Body of pancreas (tissue), 4 donors: ENCODE data around the gene CCL22. TPM values are rescaled to one million over a fixed set of nuclear protein-coding genes. Genes with fewer than 3 reads are reported as not detected.
A peak's percentile ranks its signal among the peaks of the same experiment; 100 is the strongest.

Source experiments
- ATAC-seq: fragments of 150-250 bp; one replicate; pipeline ENCODE4 v1.9.1; 2016
- DNase-seq, 4 donors: peaks; one replicate each; pipeline ENCODE4 v3.0.0-alpha.2; 2019
- H3K27ac ChIP-seq, 4 donors: fragments of 200-600 bp; sonication (generic); 1 replicate in 3 of 4; 2 replicates in 1 of 4; pipeline versions ENCODE4 v1.5.1 to v1.6.1; 2016 to 2019; ENCODE audit warnings: mild to moderate bottlenecking in 1 of 4, mixed read lengths in 1 of 4, moderate library complexity in 1 of 4
- H3K27me3 ChIP-seq, 2 donors: fragments of 200-600 bp; sonication (generic); one replicate each; pipeline ENCODE4 v1.6.0; 2016; ENCODE audit warnings: mild to moderate bottlenecking in 1 of 2
- H3K36me3 ChIP-seq, 2 donors: fragments of 200-600 bp; sonication (generic); replicated peaks in 1 of 2; 2 replicates each; pipeline ENCODE4 v1.5.1; 2016; ENCODE audit warnings: low read depth in 2 of 2; ENCODE audit not compliant: insufficient read depth in 1 of 2
- H3K4me1 ChIP-seq: fragments of 200-600 bp; sonication (generic); one replicate; pipeline ENCODE4 v1.6.0; 2016
- H3K4me3 ChIP-seq, 2 donors: fragments of 200-600 bp; sonication (generic); 1 replicate in 1 of 2; 2 replicates in 1 of 2; pipeline ENCODE4 v1.5.1; 2016 to 2019
- H3K9me3 ChIP-seq, 3 donors: fragments of 200-600 bp; sonication (generic); 1 replicate in 2 of 3; 2 replicates in 1 of 3; pipeline ENCODE4 v1.5.1; 2016
- CTCF ChIP-seq, 7 experiments: fragments of 450-650 bp in 4 of 7; fragments of 200-600 bp in 3 of 7; sonication (generic) in 3 of 7; IDR thresholded peaks; one replicate each; pipeline ENCODE4 v1.5.1; 2016 to 2019; ENCODE audit warnings: antibody characterized with exemption in 7 of 7
- POLR2A ChIP-seq, 3 donors: fragments of 450-650 bp; IDR thresholded peaks; one replicate each; pipeline ENCODE4 v1.6.1; 2016; ENCODE audit warnings: antibody characterized with exemption in 3 of 3, mild to moderate bottlenecking in 2 of 3
- WGBS, 2 donors: methylation state at CpG; one replicate each; pipeline ENCODE4 v1.1.5; 2017; 5-methylcytosine and 5-hydroxymethylcytosine counted together
- intact Hi-C: fragments of 100-400 bp; cut with DNase I; formaldehyde crosslinking; loops from one replicate; pipeline ENCODE4 v1.15.1; 2023
- total RNA-seq, 2 donors: library from RNA; depleted of rRNA; stranded (reverse); fragments of >200 nt; gene quantifications; one replicate each; pipeline ENCODE4 v1.1.0, GENCODE V29; 2016

Gene CCL22
- total RNA-seq: not detected

GRCh38 chr16:57358527-57359095 lies at the start of gene CCL22:
CCL22 (plus strand) TSS chr16:57358783; CDS start chr16:57358817, 34 bp downstream.
- TF ChIP-seq CTCF (IDR thresholded peaks at IDR 0.05): no peak
- TF ChIP-seq POLR2A (IDR thresholded peaks at IDR 0.05): no peak

GRCh38 chr16:57310801-57311200 lies 47.8 kb upstream of the CCL22 start:
- Histone ChIP-seq H3K27me3 (no peaks in the 10 kb centered on the region), H3K27ac (no peak overlapping the region), H3K4me1 (peaks cover 10% of the 10 kb centered on the region), H3K9me3 (no peaks in the 10 kb centered on the region), H3K36me3 (no peaks in the 10 kb centered on the region), H3K4me3 (no peak overlapping the region)
- intact Hi-C loops: no loop called here
- TF ChIP-seq POLR2A (IDR thresholded peaks at IDR 0.05) (no peak), CTCF (IDR thresholded peaks at IDR 0.05) (no peak)
- ATAC-seq (no peak), DNase-seq (no peak)
- WGBS, 2 donors: 36 to 49% methylated on average over 4 of the region's 4 CpGs

More at GRCh38 chr16:57358527-57359095, at the start of gene CCL22:
- peaks cover 11% of the 10 kb centered on the region for H3K4me1 ChIP-seq
- H3K4me3 ChIP-seq: no peak within 1 kb of the TSS
- ATAC-seq (no peak), DNase-seq (no peak)
- no peak within 1 kb of the TSS for H3K27ac ChIP-seq
- H3K9me3 ChIP-seq: no peaks in the 10 kb centered on the region
- intact Hi-C loops: no loop called here
- 77 to 93% methylated on average over 3 to 9 of the region's 9 CpGs for WGBS, 2 donors
- H3K36me3 ChIP-seq: no peaks in the 10 kb centered on the region
- no peaks in the 10 kb centered on the region for H3K27me3 ChIP-seq

GRCh38 chr16:57313509-57313908 lies 45.1 kb upstream of the CCL22 start:
- Histone ChIP-seq H3K4me1 (peaks cover 17% of the 10 kb centered on the region), H3K4me3 (no peak overlapping the region)

GRCh38 chr16:57314161-57314785 lies 44.3 kb upstream of the CCL22 start:
- TF ChIP-seq CTCF (IDR thresholded peaks at IDR 0.05) (no peak), POLR2A (IDR thresholded peaks at IDR 0.05) (no peak)
- no peaks in the 10 kb centered on the region for H3K27me3 ChIP-seq
- intact Hi-C loops: no loop called here
- DNase-seq (no peak), ATAC-seq (peak; percentile 54)
- H3K27ac ChIP-seq: peak overlapping the region in 3 of 4 donors; percentile 47 to 77 (median 74)
- no peaks in the 10 kb centered on the region for H3K36me3 ChIP-seq
- H3K4me1 ChIP-seq: peaks cover 17% of the 10 kb centered on the region
- WGBS, 2 donors: 70 to 78% methylated on average over 1 of the region's 1 CpG
- no peak overlapping the region for H3K4me3 ChIP-seq
- H3K9me3 ChIP-seq: no peaks in the 10 kb centered on the region

More at GRCh38 chr16:57313509-57313908, 45.1 kb upstream of the CCL22 start:
- DNase-seq (no peak), ATAC-seq (no peak)
- Histone ChIP-seq H3K27me3 (no peaks in the 10 kb centered on the region), H3K27ac (peak overlapping the region in 2 of 4 donors; percentile 74 to 77), H3K36me3 (no peaks in the 10 kb centered on the region), H3K9me3 (no peaks in the 10 kb centered on the region)
- intact Hi-C loops: no loop called here
- WGBS, 2 donors: 55 to 67% methylated on average over 2 of the region's 2 CpGs
- peak in 1 of 7 experiments; percentile 6 for TF ChIP-seq CTCF (IDR thresholded peaks at IDR 0.05)
- TF ChIP-seq POLR2A (IDR thresholded peaks at IDR 0.05): no peak

GRCh38 chr16:57315416-57315815 lies 43.2 kb upstream of the CCL22 start:
- WGBS, 2 donors: 63 to 65% methylated on average over 7 of the region's 7 CpGs
- no peak overlapping the region for H3K27ac ChIP-seq
- no peak for ATAC-seq

More at GRCh38 chr16:57315416-57315815, 43.2 kb upstream of the CCL22 start:
- Histone ChIP-seq H3K4me3 (no peak overlapping the region), H3K4me1 (peaks cover 17% of the 10 kb centered on the region), H3K36me3 (no peaks in the 10 kb centered on the region), H3K27me3 (no peaks in the 10 kb centered on the region), H3K9me3 (no peaks in the 10 kb centered on the region)
- intact Hi-C loops: no loop called here
- TF ChIP-seq CTCF (IDR thresholded peaks at IDR 0.05) (no peak), POLR2A (IDR thresholded peaks at IDR 0.05) (no peak)
- DNase-seq: no peak
